Neural cell (in vitro differentiated cells): ENCODE data around the gene CAPN2.

Experiments used
- CTCF ChIP-seq: fragments of 450-650 bp; IDR thresholded peaks from 2 replicates; pipeline ENCODE4 v1.5.1; 2014; ENCODE audit warnings: antibody characterized with exemption, mild to moderate bottlenecking, moderate library complexity; ENCODE audit not compliant: poor library complexity, severe bottlenecking
- EP300 ChIP-seq: fragments of 450-650 bp; conservative IDR thresholded peaks from 2 replicates; pipeline ENCODE4 v1.6.1; 2014; ENCODE audit warnings: antibody characterized with exemption, mild to moderate bottlenecking, moderate library complexity; ENCODE audit not compliant: poor library complexity, severe bottlenecking
- EZH2 ChIP-seq: fragments of 200-600, 300-800 bp; shearing (Covaris generic), sonication (generic); IDR thresholded peaks from 2 replicates; pipeline ENCODE4 v1.6.1; 2014; ENCODE audit warnings: antibody characterized with exemption, low read length, borderline replicate concordance, mild to moderate bottlenecking; ENCODE audit not compliant: insufficient read depth, poor library complexity, severe bottlenecking
- MXI1 ChIP-seq: fragments of 450-650 bp; conservative IDR thresholded peaks from 2 replicates; pipeline ENCODE4 v1.6.1; 2014; ENCODE audit warnings: antibody characterized with exemption, mild to moderate bottlenecking; ENCODE audit not compliant: poor library complexity, severe bottlenecking
- POLR2AphosphoS5 ChIP-seq: IDR thresholded peaks from 2 replicates; pipeline ENCODE4 v1.6.1; 2012
- RAD21 ChIP-seq: fragments of 450-650 bp; conservative IDR thresholded peaks from 2 replicates; pipeline ENCODE4 v1.6.1; 2014; ENCODE audit warnings: antibody characterized with exemption, mild to moderate bottlenecking, moderate library complexity
- SMC3 ChIP-seq: fragments of 450-650 bp; conservative IDR thresholded peaks from 2 replicates; pipeline ENCODE4 v1.6.1; 2014; ENCODE audit warnings: antibody characterized with exemption, mild to moderate bottlenecking, moderate library complexity; ENCODE audit not compliant: poor library complexity
- TAF1 ChIP-seq: IDR thresholded peaks from 2 replicates; pipeline ENCODE4 v1.6.1; 2012; ENCODE audit warnings: low read depth
- TF ChIP-seq, protein P1 (sequence below): IDR thresholded peaks from 2 replicates; pipeline ENCODE4 v1.6.1; 2012; ENCODE audit warnings: borderline replicate concordance

GRCh38 chr1:223754681-223755431 lies 42.5 kb downstream of the CAPN2 start:
- TF ChIP-seq CTCF = no peak
- TF ChIP-seq POLR2AphosphoS5 = no peak
- no peak for TF ChIP-seq EZH2
- TF ChIP-seq, protein P1, sequence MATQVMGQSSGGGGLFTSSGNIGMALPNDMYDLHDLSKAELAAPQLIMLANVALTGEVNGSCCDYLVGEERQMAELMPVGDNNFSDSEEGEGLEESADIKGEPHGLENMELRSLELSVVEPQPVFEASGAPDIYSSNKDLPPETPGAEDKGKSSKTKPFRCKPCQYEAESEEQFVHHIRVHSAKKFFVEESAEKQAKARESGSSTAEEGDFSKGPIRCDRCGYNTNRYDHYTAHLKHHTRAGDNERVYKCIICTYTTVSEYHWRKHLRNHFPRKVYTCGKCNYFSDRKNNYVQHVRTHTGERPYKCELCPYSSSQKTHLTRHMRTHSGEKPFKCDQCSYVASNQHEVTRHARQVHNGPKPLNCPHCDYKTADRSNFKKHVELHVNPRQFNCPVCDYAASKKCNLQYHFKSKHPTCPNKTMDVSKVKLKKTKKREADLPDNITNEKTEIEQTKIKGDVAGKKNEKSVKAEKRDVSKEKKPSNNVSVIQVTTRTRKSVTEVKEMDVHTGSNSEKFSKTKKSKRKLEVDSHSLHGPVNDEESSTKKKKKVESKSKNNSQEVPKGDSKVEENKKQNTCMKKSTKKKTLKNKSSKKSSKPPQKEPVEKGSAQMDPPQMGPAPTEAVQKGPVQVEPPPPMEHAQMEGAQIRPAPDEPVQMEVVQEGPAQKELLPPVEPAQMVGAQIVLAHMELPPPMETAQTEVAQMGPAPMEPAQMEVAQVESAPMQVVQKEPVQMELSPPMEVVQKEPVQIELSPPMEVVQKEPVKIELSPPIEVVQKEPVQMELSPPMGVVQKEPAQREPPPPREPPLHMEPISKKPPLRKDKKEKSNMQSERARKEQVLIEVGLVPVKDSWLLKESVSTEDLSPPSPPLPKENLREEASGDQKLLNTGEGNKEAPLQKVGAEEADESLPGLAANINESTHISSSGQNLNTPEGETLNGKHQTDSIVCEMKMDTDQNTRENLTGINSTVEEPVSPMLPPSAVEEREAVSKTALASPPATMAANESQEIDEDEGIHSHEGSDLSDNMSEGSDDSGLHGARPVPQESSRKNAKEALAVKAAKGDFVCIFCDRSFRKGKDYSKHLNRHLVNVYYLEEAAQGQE = no peak
- no peak for TF ChIP-seq RAD21
- TF ChIP-seq EP300 = no peak
- no peak for TF ChIP-seq TAF1
- TF ChIP-seq MXI1 = no peak
- no peak for TF ChIP-seq SMC3
